ENCODE results near the gene SMARCD1.

Gene SMARCD1

DNA sequence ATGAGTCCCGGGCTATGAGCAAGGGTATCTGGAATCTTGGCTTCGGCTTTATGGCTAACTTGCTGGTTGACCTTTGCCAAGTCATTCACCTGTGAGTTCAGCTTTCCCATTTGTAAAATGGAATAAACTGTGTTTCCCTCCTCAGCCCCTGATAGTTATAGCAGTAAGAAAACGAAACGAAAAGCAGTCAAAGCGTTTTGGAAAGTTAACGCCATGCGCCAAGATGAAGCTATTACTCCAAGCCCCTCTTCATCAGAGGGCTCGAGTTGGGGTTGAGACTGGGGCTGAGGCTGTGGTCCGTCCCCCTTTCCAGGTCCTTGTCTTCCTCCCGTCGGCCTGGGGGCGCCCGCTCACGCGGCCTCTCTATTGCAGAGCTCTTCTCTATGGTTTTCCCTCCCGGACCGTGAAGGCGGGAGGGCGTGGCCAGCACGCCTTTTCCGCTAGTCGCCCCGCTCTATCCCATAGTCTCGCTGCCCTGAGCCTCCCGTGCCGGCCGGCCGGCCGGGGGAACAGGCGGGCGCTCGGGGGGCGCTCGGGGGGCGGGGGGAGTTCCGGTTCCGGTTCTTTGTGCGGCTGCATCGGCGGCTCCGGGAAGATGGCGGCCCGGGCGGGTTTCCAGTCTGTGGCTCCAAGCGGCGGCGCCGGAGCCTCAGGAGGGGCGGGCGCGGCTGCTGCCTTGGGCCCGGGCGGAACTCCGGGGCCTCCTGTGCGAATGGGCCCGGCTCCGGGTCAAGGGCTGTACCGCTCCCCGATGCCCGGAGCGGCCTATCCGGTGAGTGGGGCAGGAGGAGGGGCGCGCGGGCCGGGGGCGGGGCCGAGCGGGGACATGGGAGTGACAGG lies at the start of gene SMARCD1:
TSS of gene SMARCD1 (plus strand) at position 568 of the 840 bp plus-strand sequence. CDS start at position 596, 28 bp downstream.
- Mint-ChIP-seq H3K27ac (peak within 1 kb of the TSS; percentile 96), H3K4me1 (ENCODE audit: low read depth) (peaks cover 38% of the 10 kb centered on the region), H3K4me3 (peak within 1 kb of the TSS; percentile 93), H3K36me3 (ENCODE audit: low read depth) (peaks cover 34% of the 10 kb centered on the region), H3K27me3 (no peaks in the 10 kb centered on the region), H3K9me3 (no peaks in the 10 kb centered on the region)

DNA sequence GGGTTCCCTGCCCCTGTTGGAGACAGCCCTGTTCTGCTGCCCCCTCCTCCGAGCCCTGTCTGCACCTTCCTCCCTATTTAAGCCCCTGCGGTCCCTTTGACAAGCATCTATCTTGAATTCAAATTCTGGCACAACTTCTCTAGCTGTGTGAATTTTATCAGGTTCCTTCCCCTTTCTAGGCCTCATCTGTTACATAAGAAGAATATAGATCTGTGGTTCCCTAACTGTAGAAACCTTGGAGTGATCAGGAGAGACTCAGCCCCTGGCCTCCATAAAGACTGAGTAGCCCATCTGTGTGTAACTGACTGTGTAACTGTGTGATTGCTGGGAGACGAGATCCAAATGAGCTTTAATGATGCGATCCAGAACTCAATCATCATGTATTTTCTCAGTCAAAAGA lies 46.8 kb upstream of the SMARCD1 start:
- H3K27me3 Mint-ChIP-seq = peaks cover 14% of the 10 kb centered on the region
- no peak overlapping the region for H3K4me3 Mint-ChIP-seq
- H3K4me1 Mint-ChIP-seq (ENCODE audit: low read depth) = peaks cover 5% of the 10 kb centered on the region
- H3K27ac Mint-ChIP-seq = no peak overlapping the region
- H3K36me3 Mint-ChIP-seq (ENCODE audit: low read depth) = no peaks in the 10 kb centered on the region
- no peaks in the 10 kb centered on the region for H3K9me3 Mint-ChIP-seq

- peaks cover 5% of the 10 kb centered on the region for H3K4me1 Mint-ChIP-seq (ENCODE audit: low read depth)
- H3K9me3 Mint-ChIP-seq = no peaks in the 10 kb centered on the region
- no peak overlapping the region for H3K4me3 Mint-ChIP-seq
- H3K27ac Mint-ChIP-seq = no peak overlapping the region
- peaks cover 13% of the 10 kb centered on the region for H3K27me3 Mint-ChIP-seq
- no peaks in the 10 kb centered on the region for H3K36me3 Mint-ChIP-seq (ENCODE audit: low read depth)
These were observed 45.8 kb upstream of the SMARCD1 start for GRCh38 chr12:50039151-50039835.

GRCh38 chr12:50040657-50041056 lies 44.5 kb upstream of the SMARCD1 start:
- H3K27ac Mint-ChIP-seq = no peak overlapping the region
- H3K4me1 Mint-ChIP-seq (ENCODE audit: low read depth) = peaks cover 5% of the 10 kb centered on the region
- H3K27me3 Mint-ChIP-seq = peaks cover 9% of the 10 kb centered on the region
- H3K36me3 Mint-ChIP-seq (ENCODE audit: low read depth) = no peaks in the 10 kb centered on the region
- H3K9me3 Mint-ChIP-seq = no peaks in the 10 kb centered on the region
- H3K4me3 Mint-ChIP-seq = no peak overlapping the region

GRCh38 chr12:50041062-50041860 lies 43.9 kb upstream of the SMARCD1 start:
- Mint-ChIP-seq H3K9me3 (no peaks in the 10 kb centered on the region), H3K27me3 (peaks cover 4% of the 10 kb centered on the region), H3K4me3 (no peak overlapping the region), H3K36me3 (ENCODE audit: low read depth) (no peaks in the 10 kb centered on the region), H3K4me1 (ENCODE audit: low read depth) (peaks cover 5% of the 10 kb centered on the region), H3K27ac (no peak overlapping the region)

DNA sequence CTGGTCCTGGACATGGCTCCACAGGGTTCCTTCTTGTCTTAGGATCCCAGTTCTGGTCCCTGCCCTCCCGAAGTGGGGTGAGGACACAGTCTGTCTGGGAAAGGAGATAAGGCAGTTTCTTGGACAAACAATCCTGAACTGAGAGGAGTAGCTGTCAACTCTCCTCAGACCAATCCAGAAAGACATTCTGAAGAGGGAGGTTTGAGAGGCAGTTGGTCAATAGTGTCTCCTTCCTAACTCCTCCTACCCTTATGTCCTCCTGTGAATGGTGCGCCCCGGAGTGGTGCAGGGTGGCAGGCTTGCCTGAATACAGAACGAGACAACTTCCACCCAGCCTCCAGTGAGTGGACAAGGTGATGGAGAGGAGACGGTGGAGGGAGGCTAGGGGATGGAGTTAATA lies 43.2 kb upstream of the SMARCD1 start:
- Mint-ChIP-seq H3K4me3 (no peak overlapping the region), H3K27me3 (no peaks in the 10 kb centered on the region), H3K36me3 (ENCODE audit: low read depth) (no peaks in the 10 kb centered on the region), H3K9me3 (no peaks in the 10 kb centered on the region), H3K4me1 (ENCODE audit: low read depth) (peaks cover 5% of the 10 kb centered on the region), H3K27ac (no peak overlapping the region)

GRCh38 chr12:50042693-50043092 lies 42.4 kb upstream of the SMARCD1 start:
- peaks cover 5% of the 10 kb centered on the region for H3K4me1 Mint-ChIP-seq (ENCODE audit: low read depth)
- H3K27me3 Mint-ChIP-seq = no peaks in the 10 kb centered on the region
- no peaks in the 10 kb centered on the region for H3K9me3 Mint-ChIP-seq
- no peak overlapping the region for H3K27ac Mint-ChIP-seq
- H3K36me3 Mint-ChIP-seq (ENCODE audit: low read depth) = no peaks in the 10 kb centered on the region
- no peak overlapping the region for H3K4me3 Mint-ChIP-seq

GRCh38 chr12:50043308-50043707 lies 41.8 kb upstream of the SMARCD1 start:
- H3K9me3 Mint-ChIP-seq = no peaks in the 10 kb centered on the region
- H3K27me3 Mint-ChIP-seq = no peaks in the 10 kb centered on the region
- H3K36me3 Mint-ChIP-seq (ENCODE audit: low read depth) = no peaks in the 10 kb centered on the region
- H3K27ac Mint-ChIP-seq = no peak overlapping the region
- H3K4me3 Mint-ChIP-seq = no peak overlapping the region
- peaks cover 5% of the 10 kb centered on the region for H3K4me1 Mint-ChIP-seq (ENCODE audit: low read depth)

DNA sequence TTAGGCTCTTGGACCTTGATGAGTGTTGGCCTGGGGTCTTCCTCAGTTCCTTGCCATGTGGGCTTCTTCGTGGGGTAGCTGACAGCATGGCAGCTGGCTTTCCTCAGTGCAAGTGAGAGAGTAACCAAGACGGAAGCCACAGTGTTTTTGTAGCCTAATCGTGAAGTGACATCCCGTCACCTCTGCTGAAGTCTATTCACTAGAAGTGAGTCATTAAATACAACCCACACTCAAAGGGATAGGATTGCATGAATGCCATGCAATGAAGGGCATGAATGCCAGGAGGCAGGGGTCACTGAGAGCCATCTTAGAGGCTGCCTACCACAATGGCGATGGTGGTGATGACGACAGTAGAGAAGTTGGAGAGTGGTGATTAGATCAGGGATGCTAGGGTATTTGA lies 41.3 kb upstream of the SMARCD1 start:
- H3K9me3 Mint-ChIP-seq = no peaks in the 10 kb centered on the region
- no peaks in the 10 kb centered on the region for H3K36me3 Mint-ChIP-seq (ENCODE audit: low read depth)
- H3K27me3 Mint-ChIP-seq = peaks cover 3% of the 10 kb centered on the region
- H3K4me1 Mint-ChIP-seq (ENCODE audit: low read depth) = peaks cover 5% of the 10 kb centered on the region
- H3K4me3 Mint-ChIP-seq = no peak overlapping the region
- no peak overlapping the region for H3K27ac Mint-ChIP-seq

DNA sequence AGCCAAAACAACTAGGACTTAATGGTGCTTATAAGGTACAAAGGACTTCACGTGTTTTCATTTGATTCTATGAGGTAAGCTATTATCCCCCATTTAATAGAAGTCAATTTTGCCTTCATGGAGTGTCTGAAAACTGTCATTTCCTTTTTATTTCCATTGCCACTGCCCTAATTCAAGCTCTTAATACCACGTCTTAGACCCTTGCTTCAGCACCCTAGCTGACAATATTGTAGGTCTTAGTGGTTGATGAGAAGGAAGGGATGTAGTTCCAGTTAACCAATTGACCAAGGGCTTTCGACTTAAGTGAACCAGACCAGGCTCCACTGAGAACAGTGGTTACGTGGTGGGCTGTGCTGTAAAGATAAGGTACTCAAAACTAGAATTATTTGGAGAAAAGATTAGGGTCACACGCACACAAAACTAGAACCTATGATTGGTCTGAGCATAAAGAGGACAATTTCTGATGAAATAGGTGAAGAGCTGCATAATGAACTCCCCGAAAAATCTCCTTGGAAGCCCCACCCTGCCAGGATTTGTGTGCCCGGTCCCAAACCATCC lies 37.4 kb upstream of the SMARCD1 start:
- Mint-ChIP-seq H3K4me3 (no peak overlapping the region), H3K27ac (no peak overlapping the region), H3K27me3 (peaks cover 31% of the 10 kb centered on the region), H3K4me1 (ENCODE audit: low read depth) (peaks cover under 1% of the 10 kb centered on the region), H3K36me3 (ENCODE audit: low read depth) (no peaks in the 10 kb centered on the region), H3K9me3 (no peaks in the 10 kb centered on the region)

DNA sequence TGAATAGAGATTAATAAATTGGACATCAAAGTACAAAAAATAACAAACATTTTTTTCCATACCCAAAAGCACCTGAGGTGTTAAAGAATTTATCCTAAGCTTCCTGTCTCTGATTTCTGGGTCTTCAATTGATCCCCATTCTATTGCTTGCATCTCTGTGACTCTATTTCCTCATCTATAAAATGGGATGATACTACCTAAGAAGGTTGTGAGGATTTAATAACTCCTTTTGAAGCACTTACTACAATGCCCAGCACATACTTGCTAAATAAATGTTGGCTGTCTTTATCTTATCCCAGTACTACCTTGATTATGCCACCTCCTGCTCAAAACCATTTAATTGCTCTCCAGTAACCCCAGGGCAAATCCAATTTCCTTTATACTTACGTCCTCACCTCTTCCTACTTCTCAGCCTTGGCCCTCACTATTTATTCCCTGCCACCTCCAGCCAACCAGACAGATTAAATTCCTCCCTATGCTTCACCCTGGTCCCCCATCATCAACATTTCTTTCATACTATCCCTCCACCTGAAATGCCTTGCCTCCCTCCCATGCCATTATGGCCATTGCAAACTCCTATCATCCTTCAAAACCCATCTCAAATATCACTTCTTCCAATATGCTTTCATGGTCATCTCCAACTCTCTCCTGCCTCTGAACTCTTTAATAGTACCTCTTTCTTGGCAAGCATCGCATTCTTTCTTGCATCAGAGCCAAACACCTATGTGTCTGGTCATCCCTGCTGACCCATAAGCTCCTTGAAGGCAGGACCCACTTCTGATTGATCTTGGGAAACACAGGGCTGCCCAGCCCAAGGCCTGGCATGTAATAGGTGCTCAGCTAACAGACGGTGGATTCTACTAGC lies 35.7 kb upstream of the SMARCD1 start:
- peaks cover 34% of the 10 kb centered on the region for H3K27me3 Mint-ChIP-seq
- no peaks in the 10 kb centered on the region for H3K9me3 Mint-ChIP-seq
- no peak overlapping the region for H3K27ac Mint-ChIP-seq
- H3K4me3 Mint-ChIP-seq = no peak overlapping the region
- H3K36me3 Mint-ChIP-seq (ENCODE audit: low read depth) = no peaks in the 10 kb centered on the region
- no peaks in the 10 kb centered on the region for H3K4me1 Mint-ChIP-seq (ENCODE audit: low read depth)

GRCh38 chr12:50050119-50050385 lies 35.1 kb upstream of the SMARCD1 start:
- Mint-ChIP-seq H3K4me3 (no peak overlapping the region), H3K27ac (no peak overlapping the region), H3K36me3 (ENCODE audit: low read depth) (no peaks in the 10 kb centered on the region), H3K27me3 (peaks cover 34% of the 10 kb centered on the region), H3K4me1 (ENCODE audit: low read depth) (no peaks in the 10 kb centered on the region), H3K9me3 (no peaks in the 10 kb centered on the region)

GRCh38 chr12:50050410-50051098 lies 34.6 kb upstream of the SMARCD1 start:
- no peaks in the 10 kb centered on the region for H3K36me3 Mint-ChIP-seq (ENCODE audit: low read depth)
- H3K4me1 Mint-ChIP-seq (ENCODE audit: low read depth) = peaks cover under 1% of the 10 kb centered on the region
- no peaks in the 10 kb centered on the region for H3K9me3 Mint-ChIP-seq
- H3K4me3 Mint-ChIP-seq = no peak overlapping the region
- H3K27ac Mint-ChIP-seq = no peak overlapping the region
- H3K27me3 Mint-ChIP-seq = peaks cover 34% of the 10 kb centered on the region
